ENCODE data around the gene NTHL1. TPM values are rescaled to one million over a fixed set of nuclear protein-coding genes. Genes with fewer than 3 reads are reported as not detected.

Gene NTHL1
- total RNA-seq, 1 donor from 2014 or later: 13.7 TPM

DNA sequence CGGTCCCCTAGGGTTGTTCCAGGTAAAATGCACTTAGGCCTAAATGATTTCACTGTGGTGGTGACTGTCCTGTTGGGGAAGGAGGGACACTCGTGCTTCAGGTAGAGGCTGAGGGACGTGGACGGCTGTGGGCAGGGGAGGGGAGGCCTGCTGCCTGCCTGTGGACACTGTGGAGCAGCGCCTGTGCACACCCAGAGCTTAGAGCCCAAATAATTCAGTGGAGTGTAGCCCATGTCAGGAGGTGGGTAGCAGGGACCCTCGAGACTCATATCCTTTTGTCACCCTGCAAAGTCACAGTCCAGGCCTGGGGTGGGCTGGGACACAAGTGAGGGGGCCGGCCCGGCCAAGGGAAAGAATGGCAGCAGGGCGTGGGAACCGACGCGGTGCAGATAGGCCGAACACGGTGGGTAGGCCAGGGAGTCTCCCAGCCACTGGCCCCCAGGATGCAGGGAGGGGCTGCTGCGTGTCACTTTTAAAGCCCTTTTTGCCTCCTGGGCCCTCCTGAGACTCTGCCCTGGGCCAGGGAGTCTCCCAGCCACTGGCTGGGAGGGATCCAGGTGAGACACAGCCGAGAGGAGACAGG, 21.7 kb downstream of the NTHL1 start:
- no peak overlapping the region for H3K27ac ChIP-seq (ENCODE audit: low read depth, low read length)
- peak overlapping the region; percentile 66 for H2AFZ ChIP-seq (ENCODE audit: low read depth, low read length)
- H3K9ac ChIP-seq (ENCODE audit: low read length): peak overlapping the region; percentile 64
- H3K36me3 ChIP-seq (ENCODE audit: insufficient read depth, low read length): no peaks in the 10 kb centered on the region
- H3K4me2 ChIP-seq (ENCODE audit: low read length): peak overlapping the region; percentile 77
- Mint-ChIP-seq H3K4me1 (ENCODE audit: low read depth, unreplicated experiment) (peaks cover 7% of the 10 kb centered on the region), H3K4me3 (ENCODE audit: unreplicated experiment) (peak overlapping the region; percentile 77), H3K9me3 (ENCODE audit: unreplicated experiment) (no peaks in the 10 kb centered on the region), H3K27ac (ENCODE audit: unreplicated experiment) (no peak overlapping the region), H3K27me3 (ENCODE audit: low read depth, unreplicated experiment) (peaks cover 4% of the 10 kb centered on the region), H3K36me3 (ENCODE audit: low read depth, unreplicated experiment) (no peaks in the 10 kb centered on the region)
- H3K79me2 ChIP-seq (ENCODE audit: insufficient read depth, low read length): peaks cover 27% of the 10 kb centered on the region
- H3K27me3 ChIP-seq (ENCODE audit: insufficient read depth, low read length): no peaks in the 10 kb centered on the region
- no peaks in the 10 kb centered on the region for H3K9me3 ChIP-seq (ENCODE audit: insufficient read depth, low read depth, low read length)
- peak overlapping the region; percentile 17 for H3K4me3 ChIP-seq (ENCODE audit: insufficient read depth, low read depth, low read length)
- FAIRE-seq (no peak), DNase-seq (ENCODE audit: low read depth) (no peak)
- H3K4me1 ChIP-seq (ENCODE audit: insufficient read depth, low read length): peaks cover 18% of the 10 kb centered on the region
- H4K20me1 ChIP-seq (ENCODE audit: insufficient read depth, low read length): peaks cover 23% of the 10 kb centered on the region
- TF ChIP-seq EZH2 (IDR thresholded peaks at IDR 0.05; ENCODE audit: insufficient read depth, low read length): no peak
- TF ChIP-seq, protein P1, sequence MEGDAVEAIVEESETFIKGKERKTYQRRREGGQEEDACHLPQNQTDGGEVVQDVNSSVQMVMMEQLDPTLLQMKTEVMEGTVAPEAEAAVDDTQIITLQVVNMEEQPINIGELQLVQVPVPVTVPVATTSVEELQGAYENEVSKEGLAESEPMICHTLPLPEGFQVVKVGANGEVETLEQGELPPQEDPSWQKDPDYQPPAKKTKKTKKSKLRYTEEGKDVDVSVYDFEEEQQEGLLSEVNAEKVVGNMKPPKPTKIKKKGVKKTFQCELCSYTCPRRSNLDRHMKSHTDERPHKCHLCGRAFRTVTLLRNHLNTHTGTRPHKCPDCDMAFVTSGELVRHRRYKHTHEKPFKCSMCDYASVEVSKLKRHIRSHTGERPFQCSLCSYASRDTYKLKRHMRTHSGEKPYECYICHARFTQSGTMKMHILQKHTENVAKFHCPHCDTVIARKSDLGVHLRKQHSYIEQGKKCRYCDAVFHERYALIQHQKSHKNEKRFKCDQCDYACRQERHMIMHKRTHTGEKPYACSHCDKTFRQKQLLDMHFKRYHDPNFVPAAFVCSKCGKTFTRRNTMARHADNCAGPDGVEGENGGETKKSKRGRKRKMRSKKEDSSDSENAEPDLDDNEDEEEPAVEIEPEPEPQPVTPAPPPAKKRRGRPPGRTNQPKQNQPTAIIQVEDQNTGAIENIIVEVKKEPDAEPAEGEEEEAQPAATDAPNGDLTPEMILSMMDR (IDR thresholded peaks at IDR 0.05; ENCODE audit: insufficient read depth, low read depth, low read length): no peak

- H4K20me1 ChIP-seq (ENCODE audit: insufficient read depth, low read length): peaks cover 23% of the 10 kb centered on the region
- H3K27ac ChIP-seq (ENCODE audit: low read depth, low read length): no peak overlapping the region
- H2AFZ ChIP-seq (ENCODE audit: low read depth, low read length): no peak overlapping the region
- no peak overlapping the region for H3K4me3 Mint-ChIP-seq (ENCODE audit: unreplicated experiment)
- no peaks in the 10 kb centered on the region for H3K9me3 Mint-ChIP-seq (ENCODE audit: unreplicated experiment)
- H3K36me3 ChIP-seq (ENCODE audit: insufficient read depth, low read length): no peaks in the 10 kb centered on the region
- H3K36me3 Mint-ChIP-seq (ENCODE audit: low read depth, unreplicated experiment): no peaks in the 10 kb centered on the region
- no peak overlapping the region for H3K4me3 ChIP-seq (ENCODE audit: insufficient read depth, low read depth, low read length)
- peaks cover 9% of the 10 kb centered on the region for H3K27me3 Mint-ChIP-seq (ENCODE audit: low read depth, unreplicated experiment)
- no peak overlapping the region for H3K27ac Mint-ChIP-seq (ENCODE audit: unreplicated experiment)
- H3K4me1 Mint-ChIP-seq (ENCODE audit: low read depth, unreplicated experiment): peaks cover 7% of the 10 kb centered on the region
- no peak overlapping the region for H3K4me2 ChIP-seq (ENCODE audit: low read length)
- no peaks in the 10 kb centered on the region for H3K27me3 ChIP-seq (ENCODE audit: insufficient read depth, low read length)
- peaks cover 22% of the 10 kb centered on the region for H3K4me1 ChIP-seq (ENCODE audit: insufficient read depth, low read length)
- no peaks in the 10 kb centered on the region for H3K9me3 ChIP-seq (ENCODE audit: insufficient read depth, low read depth, low read length)
- DNase-seq (ENCODE audit: low read depth) (no peak), FAIRE-seq (no peak)
- no peak for TF ChIP-seq EZH2 (IDR thresholded peaks at IDR 0.05; ENCODE audit: insufficient read depth, low read length)
- no peak overlapping the region for H3K9ac ChIP-seq (ENCODE audit: low read length)
- H3K79me2 ChIP-seq (ENCODE audit: insufficient read depth, low read length): peaks cover 27% of the 10 kb centered on the region
These were observed 22.4 kb downstream of the NTHL1 start for GRCh38 chr16:2025251-2025650.

DNA sequence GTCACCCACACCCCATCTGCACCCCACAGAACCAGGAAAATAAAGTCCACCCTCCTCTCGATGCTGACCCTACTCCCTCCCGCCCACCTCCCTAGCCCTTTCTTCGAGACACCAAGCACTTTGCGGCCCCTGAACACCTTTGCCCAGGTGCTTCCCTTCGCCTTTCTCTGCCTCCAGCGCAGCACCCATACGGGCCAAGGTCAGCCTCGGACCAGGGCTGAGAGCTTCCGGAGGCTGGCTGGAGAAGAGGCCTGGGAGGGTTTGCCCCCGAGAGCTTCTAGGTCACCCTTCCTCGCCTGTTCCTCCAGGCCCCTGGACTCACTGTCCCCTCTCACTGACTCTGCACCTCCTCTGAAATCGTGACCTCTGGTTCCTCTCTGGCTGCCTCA, 23.6 kb downstream of the NTHL1 start:
- H3K36me3 ChIP-seq (ENCODE audit: insufficient read depth, low read length): no peaks in the 10 kb centered on the region
- H4K20me1 ChIP-seq (ENCODE audit: insufficient read depth, low read length): peaks cover 17% of the 10 kb centered on the region
- peaks cover 25% of the 10 kb centered on the region for H3K4me1 ChIP-seq (ENCODE audit: insufficient read depth, low read length)
- H2AFZ ChIP-seq (ENCODE audit: low read depth, low read length): no peak overlapping the region
- no peak for FAIRE-seq
- Mint-ChIP-seq H3K4me3 (ENCODE audit: unreplicated experiment) (no peak overlapping the region), H3K27ac (ENCODE audit: unreplicated experiment) (peak overlapping the region; percentile 69), H3K4me1 (ENCODE audit: low read depth, unreplicated experiment) (peaks cover 7% of the 10 kb centered on the region), H3K9me3 (ENCODE audit: unreplicated experiment) (no peaks in the 10 kb centered on the region), H3K36me3 (ENCODE audit: low read depth, unreplicated experiment) (no peaks in the 10 kb centered on the region), H3K27me3 (ENCODE audit: low read depth, unreplicated experiment) (peaks cover 12% of the 10 kb centered on the region)
- TF ChIP-seq, protein P1 (IDR thresholded peaks at IDR 0.05; ENCODE audit: insufficient read depth, low read depth, low read length): no peak
- TF ChIP-seq EZH2 (IDR thresholded peaks at IDR 0.05; ENCODE audit: insufficient read depth, low read length): no peak
- H3K9ac ChIP-seq (ENCODE audit: low read length): no peak overlapping the region
- H3K9me3 ChIP-seq (ENCODE audit: insufficient read depth, low read depth, low read length): no peaks in the 10 kb centered on the region
- H3K4me3 ChIP-seq (ENCODE audit: insufficient read depth, low read depth, low read length): no peak overlapping the region
- no peak for DNase-seq (ENCODE audit: low read depth)
- peak overlapping the region; percentile 94 for H3K4me2 ChIP-seq (ENCODE audit: low read length)
- no peaks in the 10 kb centered on the region for H3K27me3 ChIP-seq (ENCODE audit: insufficient read depth, low read length)
- peaks cover 18% of the 10 kb centered on the region for H3K79me2 ChIP-seq (ENCODE audit: insufficient read depth, low read length)
- no peak overlapping the region for H3K27ac ChIP-seq (ENCODE audit: low read depth, low read length)

All from astrocyte (in vitro differentiated cells and primary cell).